Activated CD4-positive, alpha-beta T cell treated with anti-CD3 and anti-CD28 coated beads, Interleukin-2, Interleukin-6, amounts not matched to agents 100 ng/mL and 50 ng/mL, durations not matched to agents 16 hours and 8 hours (primary cell): ENCODE measurements around the gene DHH.

Experiments
- DNase-seq: peaks from one replicate; pipeline ENCODE4 v3.0.0-alpha.2; 2020

DHH gene

DNA sequence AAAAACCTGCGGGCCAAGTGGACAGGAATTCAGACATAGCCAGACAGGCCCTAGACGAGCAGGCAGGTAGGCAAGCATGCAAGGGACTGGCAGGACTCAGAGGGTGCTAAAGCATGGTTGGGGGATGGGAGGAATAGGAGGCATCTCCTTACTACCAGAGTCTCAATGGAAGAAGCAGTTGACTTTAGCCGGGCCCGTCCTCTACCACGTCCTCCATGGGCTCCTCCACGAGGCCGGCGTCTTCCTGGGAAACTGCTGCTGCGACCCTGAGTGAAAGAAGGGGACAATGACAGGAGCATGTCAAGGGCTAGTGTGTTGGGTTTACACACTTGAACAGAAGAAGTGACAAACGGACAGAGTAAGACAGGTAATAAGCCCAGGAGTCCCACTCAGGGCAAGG, 45.6 kb downstream of the DHH start:
- DNase-seq, result no peak

DNA sequence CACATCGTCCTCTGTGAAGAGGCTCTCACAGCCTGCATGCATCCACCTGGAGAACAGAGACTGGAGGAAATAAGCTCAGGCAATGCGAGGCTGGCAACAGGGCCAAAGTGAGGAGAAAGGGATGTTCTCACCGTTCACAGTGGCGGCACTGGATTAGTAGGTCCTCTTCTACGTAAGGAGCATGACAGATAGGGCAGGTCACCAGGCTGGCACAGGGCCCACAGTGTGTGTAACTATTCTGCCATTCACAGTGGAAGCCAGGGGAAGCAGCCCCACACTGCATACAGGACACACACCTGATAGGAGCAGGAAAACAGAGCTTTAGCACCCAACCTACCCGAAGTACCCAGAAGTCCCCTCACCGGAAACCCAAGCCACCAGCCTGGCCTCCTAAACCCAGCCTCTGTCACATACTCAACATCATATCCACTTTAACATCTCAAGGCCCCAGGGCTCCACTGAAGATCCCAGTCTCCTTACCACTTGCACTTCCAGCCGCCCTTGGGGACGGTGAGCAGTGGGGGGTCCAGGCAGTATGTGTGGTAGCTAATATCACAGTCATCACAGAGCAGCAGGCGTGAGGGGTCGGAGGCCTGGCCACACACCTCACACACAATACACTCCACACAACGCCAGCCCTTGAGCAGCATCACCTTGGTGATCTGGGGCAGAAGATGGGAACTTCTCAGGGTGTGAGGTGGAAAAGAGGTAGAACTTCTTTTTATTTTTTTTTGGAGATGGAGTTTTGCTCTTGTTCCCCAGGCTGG, 48.3 kb downstream of the DHH start:
- DNase-seq, result no peak

DNA sequence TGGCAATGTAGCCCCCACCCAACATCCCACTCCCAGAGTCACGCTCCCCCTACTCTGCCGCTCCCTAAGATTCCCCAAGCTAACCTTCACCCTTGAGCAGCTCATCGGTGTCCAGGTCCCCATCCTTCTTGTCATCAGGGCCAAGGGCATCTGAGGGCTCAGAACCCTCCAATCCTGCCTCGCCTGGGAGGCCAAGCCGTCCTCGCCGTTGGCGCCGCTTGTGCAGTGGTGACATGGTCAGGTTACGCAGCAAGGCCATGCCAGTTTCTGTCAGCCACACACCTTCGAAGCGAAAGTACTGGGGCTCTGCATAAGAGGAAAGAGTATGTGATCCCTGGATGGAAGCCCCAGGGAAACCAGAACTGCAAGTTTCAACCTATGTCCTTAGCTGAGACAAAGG, 49.9 kb downstream of the DHH start:
- DNase-seq, result no peak

DNA sequence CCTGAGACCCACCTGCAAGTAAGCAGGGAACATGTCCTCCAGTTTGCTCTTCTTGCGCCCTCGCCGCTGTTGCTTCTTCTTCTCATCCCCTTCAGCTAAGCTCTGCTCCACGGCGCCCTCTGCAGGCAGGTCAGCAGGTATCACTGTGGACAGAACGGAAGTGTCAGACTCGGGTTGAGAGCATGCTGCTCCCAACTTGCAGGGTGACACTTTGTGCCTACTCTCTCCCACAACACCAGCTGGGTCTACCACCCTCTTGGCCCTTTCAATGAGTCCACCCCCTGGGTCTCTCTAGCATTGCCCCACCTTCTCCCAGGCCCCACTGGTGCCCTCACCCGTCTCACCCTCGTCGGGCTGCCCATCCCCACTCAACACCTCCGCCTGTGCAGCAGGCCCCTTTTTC, 50.7 kb downstream of the DHH start:
- DNase-seq, result peak; percentile 84

DNA sequence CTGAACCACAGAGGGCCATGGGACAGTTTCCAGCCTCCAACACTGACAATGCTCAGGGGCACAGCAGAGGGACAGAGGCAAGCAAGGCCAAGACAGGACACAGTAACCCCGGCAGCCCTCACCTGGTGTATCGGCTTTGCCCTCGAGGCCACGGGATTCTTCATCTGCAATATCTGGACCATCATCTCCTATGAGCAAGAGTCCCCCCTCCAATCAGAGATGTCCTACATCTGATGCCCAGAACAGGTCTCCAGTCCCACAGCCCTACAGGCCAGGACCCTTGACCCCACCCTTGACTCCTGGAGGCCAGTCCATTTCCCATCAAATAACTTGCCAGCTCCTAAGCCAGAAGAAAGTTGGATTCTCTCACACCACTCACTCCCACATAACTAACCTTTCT, 51.4 kb downstream of the DHH start:
- DNase-seq, result no peak

DNA sequence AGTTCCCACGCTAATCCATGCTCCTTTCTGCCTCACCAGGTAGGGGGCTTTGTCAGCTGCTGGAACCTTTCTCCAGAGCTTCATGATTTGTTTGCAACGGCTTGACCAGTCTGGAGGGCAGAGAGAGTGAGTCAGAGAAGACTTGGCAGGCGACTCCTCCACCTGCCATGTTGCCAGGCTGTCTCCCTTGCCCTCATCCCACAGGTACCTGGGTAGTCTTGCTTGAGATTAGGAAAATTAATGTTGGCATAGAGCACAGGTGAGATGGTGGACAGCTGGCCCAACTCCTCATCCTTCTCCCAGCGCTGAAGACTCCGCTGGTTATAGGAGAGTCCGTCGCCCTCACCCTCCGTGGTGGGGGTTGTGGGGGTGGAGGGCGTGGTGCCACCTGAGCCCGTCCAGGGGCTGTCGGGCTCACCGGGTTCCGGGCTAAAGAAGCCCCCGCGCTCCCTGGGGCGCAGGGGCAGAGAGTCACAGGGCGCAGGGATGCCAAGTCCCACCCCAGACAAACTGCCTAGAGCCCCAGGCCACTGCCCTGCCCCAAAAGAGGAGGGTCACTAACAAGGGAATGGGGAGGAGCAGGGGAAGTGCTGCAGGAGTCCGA, 52.6 kb downstream of the DHH start:
- no peak for DNase-seq

DNA sequence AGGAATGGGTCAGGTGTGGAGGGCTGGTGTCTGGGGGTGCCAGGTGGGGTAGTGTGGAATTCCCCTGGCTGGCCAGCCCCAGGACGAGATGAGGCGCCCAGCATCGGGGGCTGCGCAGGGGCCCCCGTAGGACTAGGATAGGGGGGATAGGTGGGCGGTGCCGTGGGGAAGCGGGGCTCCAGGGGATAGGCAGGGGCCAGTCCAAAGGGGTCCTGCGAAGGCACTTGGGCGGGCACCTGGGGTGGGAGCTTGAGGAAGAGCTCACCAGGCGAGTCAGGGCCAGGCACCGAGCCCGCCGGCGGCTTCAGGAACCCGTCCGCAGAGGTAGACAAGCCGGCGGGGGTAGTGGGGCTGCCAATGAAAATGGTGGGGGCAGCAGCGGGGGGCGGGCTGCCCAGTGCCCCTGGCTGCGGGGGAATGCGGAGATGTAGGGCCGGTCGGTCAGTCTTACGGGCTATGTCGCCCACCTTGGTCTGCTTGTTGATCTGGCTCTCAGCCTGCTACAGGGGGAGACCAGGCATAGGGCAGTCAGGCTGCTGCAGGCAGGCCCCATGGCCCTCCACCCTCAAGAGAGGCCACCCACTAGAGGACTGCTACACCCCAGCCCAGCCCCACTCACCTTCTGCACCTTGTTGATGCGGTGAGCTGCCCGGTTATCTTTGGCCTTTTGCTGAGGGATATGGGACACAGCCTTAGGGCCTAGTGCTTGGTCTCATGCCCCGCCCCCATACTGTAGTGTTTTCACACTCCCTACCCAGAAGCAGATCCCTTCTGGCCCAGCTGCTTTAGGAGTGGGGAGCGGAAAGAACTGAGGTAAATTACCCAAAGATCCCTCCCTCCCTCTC, 53.3 kb downstream of the DHH start:
- no peak for DNase-seq

DNA sequence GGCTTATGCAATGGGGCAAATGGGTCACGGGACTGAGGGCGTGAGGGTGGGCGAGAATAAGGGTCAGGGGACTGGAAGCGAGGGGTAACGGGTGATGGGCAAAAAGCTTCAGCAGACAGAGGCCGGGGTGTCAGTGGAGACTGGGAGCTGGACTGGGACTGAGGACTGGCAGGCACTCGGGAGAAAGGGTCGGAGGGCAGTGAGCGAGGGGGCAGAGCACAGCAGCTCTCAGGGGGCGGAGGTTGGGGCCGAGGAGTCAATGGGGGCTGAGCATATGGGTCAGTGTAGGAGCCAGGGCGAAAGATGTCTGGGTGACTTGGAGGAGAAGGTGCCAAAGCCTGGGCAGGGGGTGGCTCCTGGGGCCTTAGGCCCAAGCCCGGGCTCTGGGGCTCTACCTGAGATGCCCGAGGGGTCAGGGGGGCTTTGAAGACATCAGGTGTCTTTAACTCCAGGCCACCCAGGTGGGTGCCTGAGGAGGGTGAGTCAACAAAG, 54.2 kb downstream of the DHH start:
- DNase-seq, result no peak

DNA sequence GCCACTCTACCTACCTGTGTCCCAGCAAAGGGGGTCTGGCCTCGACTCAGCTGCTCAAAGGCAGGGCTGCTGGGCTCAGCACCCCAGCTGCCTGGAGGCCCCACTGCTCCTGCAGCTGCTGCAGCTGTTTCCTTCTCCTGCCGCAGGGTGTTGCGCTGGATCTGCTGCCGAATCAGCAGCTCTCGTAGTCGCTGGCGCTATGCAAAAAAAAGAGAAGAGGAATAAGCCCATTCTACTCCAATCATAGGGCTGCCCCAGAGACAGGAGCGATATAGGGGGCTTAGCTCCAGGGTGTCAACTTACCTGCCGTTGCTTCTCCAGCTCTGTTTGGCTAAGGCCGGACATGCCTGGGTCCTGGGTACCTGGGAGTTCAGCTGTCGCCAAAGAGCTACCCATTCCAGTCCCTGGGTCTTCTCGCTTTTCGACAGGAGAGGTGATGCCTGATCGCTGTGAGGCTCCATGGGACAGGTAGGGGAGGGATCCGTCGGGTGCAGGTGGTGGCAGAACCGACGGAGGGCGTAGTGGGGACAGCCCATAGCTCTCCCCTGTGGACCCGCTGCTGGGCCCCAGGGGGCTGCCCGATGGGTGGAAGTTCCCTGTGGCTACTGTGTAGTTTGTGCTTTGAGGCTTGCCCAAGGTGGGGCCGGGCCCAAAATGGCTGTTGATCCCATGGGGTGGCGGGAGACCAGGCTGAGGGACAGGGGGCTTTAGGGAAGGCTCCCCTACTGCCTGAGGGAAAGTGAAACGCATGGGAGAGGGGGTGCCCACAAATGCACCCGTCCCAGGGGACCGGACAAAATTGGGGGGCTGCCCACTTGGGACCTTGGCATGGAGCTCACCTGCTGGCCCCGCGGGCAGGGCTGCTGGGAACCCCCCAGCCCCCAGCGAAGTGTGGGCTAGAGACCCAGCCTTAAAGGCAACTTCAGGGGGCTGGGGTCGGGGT, 54.9 kb downstream of the DHH start:
- no peak for DNase-seq

DNA sequence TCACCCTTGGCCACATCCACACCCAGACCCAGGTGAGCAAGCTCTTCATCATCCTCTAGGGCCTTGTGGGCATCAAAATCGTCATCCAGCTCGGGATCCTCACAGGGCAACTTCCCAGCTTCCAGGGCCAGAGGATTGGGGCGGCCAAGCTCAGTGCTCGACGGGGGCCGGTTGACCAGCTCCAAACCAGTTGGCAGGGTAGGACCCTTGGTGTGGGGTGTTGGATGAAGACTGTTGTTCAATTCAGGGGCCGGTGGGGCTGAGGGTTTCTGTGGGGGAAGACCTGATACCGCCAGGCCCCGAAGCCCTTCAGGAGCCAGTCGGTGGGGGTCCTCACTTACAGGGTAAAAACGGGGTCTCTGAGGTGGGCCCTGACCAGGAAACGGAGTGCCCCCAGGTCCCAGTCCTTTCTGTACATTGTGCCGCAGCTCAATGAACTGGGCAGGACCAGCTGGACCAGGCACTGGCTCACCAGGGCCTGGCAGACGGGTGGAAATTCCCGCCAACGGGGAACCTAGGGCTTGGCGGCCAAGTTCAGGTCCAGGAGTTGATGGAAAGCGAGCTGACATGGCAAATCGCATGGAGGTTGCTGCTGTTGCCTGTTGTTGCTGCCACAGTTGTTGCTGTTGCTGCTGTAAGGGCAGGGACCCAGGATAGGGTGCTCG, 56.2 kb downstream of the DHH start:
- no peak for DNase-seq

DNA sequence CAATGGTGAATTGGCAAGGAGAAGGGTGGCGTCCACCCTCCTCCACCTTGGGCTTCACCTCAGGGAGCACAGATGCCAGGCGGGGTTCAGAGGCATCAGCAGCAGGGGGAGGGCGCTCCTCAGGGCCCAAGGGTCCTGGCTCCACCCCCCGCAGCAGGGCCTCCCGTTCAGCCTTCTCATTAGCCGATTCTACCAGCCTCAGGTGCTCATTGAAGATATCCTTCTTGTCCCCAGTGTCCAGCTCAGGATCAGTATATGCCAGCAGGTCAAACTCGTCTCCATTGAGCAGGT, 56.7 kb downstream of the DHH start:
- DNase-seq, result no peak

DNA sequence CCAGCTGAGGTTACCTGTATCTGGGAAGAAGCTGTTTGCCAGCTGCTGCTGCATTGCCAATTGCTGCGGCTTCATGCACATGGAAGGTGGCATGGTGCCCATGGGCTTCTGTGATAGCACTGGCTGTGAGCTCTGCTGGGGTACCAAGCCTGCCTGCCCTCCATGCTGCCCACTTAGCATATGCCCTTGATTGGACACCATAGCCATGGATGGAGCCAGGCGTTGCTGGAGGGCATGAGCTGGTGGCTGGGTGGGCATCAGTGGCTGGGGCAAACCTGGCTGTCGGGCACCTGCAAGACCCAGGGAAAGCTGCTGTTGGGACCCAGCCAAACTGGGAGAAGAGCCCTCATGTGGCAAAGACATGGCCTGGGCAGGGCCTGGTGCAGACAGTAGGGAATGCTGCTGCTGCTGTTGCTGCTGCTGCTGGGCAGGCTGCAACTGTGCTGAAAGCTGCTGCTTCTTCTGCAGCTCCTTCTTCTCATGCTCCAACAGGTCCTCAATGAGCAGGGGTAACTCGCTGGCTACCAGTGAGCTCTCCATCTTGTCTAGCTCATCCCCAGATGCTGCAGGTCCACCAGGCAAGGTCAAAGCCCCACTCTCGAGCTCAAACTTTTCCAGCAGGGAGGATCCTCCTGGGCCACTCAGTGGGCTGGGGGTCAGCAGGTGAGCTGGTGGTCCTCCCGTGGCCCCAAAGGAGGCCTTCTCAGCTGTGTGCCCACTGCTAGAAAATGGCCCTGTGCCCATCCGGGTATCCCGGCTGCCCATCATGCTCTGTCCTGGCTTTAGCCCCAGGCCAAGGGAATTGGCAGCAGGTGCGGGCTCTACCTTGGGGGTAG, 57.3 kb downstream of the DHH start:
- DNase-seq, result no peak
